HG03565 (cell line): ENCODE measurements around the gene GSN.

Experiments used
- ATAC-seq: cut with Tn5 transposase; IDR thresholded peaks from one replicate; pipeline ENCODE4 v1.9.1; 2021; ENCODE audit warnings: mild to moderate bottlenecking, moderate library complexity; ENCODE audit not compliant: unreplicated experiment

The GSN gene

DNA sequence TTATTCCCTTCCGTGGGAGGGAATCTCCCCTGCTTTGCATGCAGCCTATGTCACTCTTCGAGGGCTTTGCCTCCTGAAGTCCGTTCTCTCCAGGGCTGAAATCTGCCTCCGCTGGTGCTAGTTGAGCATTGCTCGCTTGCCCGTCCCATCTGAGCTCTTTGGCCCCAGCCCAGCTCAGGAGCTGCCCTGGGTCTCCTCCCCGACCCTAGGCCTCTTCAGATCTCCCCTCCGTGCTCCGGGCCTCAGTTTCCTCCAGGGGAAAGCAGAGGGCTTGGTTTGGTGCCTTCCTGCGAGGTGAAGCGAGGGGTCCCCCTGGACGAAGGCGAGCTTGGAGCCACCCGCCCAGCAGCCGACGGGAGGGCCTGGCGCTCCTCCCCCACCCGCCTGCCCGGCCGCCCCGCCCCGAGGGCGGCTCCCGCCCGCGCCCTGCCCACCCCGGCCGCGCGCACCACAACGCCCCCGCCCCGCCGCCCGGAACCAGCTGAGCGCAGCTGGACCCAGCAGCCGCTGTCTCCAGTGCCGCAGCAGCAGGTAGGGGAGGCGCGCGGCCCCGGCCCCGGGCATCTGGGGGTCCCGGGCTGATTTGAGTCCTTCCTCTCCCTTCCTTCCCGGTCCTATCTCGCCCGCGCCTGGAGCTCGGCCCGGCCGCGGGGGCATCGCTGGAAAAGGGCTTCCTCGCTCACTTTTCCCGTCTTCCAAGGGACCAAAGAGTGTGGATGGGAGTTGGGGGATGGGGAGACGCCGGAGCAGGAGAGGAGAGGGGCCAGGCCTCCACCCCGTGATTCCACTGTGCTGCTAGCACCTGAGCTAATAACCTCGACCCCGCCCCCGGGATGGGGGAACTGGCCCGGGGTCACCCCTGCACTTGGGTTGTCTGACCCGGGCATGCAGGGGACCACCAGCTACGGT is at the start of gene GSN:
TSS of gene GSN (plus strand) at position 474 of the 909 bp plus-strand sequence. CDS start 33,810 bp downstream, outside the sequence.
- no peak for ATAC-seq

DNA sequence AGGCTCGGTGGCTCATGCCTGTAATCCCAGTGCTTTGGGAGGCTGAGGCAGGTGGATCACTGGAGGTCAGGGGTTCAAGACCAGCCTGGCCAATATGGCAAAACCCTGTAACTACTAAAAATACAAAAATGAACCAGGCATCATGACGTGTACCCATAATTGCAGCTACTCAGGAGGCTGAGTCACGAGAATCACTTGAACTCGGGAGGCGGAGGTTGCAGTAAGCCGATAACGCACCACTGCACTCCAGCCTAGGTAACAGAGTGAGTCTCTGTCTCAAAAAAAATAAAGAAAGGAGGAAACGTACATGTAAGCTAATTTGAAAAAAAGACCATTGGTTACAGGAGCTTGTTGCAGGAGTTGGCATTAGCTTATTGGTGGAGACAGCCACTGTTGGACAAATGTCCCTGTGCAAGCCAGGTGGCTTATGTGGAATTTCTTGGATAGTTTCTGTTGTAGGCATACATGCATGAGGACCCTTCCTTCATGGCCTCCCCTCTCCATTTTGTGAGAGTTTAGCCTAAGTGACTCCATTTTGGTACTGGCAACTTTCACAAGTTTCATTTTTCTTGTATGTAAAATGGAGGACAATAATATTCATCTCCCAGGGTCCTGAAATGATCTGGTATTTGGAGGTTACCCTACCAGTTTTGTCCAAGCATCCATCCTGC is 49.5 kb upstream of the GSN start:
- no peak for ATAC-seq

DNA sequence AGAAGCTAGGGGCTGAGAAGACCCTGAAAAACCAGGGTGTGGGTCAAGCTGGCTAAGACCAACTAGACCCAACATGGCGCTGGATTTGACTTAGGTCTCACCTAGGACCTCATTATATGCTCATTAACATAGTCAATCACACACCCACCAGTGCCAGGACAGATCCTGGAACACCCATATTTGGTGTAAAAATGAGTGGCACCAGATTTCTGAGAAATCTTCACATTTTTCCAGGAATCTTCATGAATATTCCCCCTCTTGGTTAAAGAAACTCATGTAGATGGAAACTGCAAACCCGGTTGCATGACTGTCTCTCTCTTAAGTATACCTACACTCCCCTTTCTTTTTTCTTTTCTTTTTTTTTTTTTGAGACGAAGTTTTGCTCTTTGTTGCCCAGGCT is 48.4 kb upstream of the GSN start:
- no peak for ATAC-seq

DNA sequence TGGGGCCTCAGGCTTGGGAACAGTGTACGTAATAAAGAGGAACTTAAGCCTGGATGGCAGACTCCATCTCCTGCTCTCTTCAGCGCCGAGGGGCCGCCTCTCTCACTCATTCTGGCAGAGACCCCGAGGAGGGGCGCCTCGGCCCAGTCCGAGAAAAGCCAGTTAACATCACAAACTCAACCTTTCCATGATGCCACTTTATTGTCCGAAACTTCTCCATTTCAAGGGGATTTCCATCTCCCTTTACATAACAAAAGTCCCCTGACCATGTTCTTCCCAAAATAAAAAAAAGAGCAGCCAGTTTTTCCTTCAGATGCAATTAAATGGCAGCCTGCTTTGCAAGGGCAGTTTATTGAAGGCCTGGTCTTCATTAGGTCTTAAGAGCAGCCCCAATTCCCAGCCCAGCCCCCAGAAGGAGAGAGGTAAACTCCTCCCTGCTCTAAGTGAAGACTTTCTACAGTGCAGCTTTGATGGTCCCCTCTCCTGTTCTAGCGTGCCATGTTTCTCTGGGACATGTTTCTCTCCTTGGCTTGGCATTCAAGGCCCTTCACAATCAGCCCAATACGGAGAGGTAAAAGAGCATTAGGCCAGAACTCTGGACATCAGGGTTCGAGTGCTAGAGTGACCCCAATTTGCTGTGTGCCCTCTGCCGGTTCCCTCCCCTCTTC is 46.8 kb upstream of the GSN start:
- ATAC-seq, result no peak

DNA sequence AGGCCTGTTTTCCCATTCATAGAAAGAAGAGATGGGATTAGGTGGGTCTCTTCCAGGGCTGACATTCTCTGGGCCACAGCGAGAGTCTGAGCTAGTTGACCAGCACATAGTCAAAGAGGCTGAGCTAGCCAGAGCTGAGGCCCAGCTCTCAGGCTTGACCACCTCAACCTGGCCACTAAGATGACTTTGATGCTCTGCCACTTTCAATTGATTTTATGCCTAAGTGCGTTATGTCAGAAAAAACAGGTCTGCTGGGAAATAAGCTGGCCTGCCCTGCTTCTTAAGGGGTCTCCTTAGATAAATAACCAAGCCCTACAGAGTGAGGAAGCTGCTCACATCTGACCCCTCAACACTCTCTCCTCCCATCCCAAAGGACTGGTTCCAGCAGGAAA is 46.3 kb upstream of the GSN start:
- ATAC-seq, result no peak

DNA sequence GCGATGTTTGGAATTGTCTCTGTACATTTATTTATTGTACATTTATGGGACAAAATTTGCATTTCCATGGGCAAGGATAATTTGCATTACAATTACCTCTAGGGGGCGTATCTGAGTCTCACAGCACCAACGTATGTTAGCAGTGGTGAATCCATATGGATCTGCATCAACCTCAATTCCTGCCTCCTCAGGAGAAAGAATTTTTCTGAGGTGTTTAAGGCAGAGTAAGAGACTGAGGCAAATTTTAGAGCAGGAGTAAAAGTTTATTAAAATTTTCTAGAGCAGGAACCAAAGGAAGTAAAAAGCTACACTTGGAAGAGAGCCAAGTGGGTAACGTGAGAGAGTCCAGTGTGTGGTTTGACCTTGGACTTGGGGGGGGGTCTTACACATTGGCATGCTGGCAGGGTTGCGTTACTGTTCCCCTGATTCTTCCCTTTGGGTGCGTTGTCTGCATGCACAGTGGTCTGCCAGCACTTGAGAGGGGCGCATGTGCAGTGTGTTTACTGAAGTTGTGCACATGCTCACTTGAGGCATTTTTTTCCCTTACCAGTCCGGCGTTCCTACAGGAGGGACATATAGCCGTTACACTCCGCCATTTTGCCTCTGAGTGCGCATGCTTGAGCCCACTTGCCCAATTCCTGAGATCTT is 45.3 kb upstream of the GSN start:
- ATAC-seq, result no peak

DNA sequence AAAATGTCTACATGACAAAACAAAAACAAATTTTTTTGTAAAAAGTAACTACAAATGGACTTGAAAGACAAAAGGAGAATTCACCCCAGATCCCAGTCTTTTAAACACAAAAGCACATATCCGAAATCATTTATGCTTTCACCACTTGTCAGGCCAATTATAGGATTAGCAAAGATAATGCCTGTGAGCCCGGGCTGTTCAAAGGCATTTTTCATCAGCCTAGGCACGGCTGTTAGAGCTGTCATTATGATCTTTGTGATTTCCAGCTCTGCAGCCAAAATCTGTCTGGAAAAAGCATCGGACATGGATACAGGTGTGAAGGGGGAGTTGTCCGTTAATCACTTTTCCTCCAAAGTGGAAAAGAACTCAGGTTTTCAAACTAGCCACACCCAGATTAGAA is 42.7 kb upstream of the GSN start:
- ATAC-seq, result no peak

DNA sequence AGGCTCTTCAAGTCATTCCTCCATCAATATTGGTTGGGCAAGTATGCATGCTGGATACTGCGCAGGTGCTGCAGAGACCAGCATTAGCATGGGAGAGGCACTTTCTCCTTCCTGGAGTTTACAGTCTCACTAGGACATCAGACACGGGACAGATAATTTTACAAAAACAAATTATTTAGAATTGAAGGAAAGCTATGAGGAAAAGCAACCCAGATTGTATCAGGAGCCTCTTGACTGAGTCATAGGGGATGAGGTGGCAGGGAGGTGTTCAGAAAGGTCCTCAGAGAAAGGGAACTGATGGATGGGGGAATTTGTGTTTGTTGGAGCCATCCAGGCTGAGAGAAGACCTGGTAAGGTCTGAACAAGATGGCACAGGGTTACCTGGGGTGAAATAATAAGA is 41.8 kb upstream of the GSN start:
- no peak for ATAC-seq

DNA sequence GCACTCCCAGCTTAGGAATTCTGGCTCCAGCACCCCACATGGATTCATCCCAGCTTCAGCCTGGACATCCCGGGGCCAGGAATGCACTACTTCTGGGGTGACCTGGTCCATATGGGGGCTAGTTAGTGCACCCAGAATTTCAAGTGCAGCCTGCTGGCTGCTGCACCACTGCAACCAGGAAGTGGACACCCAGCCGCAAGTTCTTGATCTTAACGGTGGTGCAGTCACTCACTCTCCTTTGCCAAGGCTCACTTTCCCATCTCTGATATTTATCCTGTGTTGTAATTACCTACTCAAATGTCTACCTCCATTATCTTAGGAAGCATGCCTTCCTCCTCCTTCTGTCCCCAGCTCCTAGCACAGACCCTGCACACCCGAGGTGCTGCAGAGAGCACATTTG is 40.1 kb upstream of the GSN start:
- ATAC-seq, result no peak

DNA sequence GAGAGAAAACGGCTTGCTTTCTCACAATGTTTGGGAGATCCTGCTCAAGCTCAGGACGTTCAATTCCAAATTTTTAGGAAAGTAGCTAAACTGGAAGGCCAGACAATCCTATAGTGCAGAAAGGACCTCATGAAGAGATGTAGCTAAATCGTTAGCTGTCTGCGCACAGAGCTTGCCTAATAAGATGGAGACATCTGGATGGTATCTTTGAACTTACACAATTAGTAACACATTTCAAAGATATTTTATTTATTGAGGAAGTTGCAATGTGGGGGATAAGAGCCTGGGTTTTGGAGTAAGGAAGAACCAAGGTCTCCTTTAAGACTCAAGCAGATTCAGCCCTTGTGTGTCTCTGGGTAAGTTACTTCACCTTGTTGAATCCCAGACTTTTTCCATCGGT is 37.7 kb upstream of the GSN start:
- ATAC-seq, result no peak

DNA sequence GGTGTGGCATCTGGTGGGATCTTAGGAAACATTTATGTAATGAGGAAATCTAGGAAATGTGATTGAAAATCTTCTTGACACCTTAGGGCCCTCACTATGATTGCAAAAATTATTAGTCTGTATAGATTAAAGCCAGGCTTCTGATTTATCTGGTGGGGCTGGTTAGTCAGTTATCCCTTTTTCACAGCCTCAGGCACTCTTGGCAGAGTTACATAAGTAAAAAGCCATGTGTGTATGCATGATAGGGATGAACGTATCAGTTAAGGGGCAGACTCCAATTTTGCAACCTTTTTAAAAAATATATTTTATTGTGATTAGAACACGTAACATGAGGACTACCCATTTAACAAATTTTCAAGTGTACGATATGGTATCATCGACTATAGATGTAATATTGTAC is 35.7 kb upstream of the GSN start:
- no peak for ATAC-seq

DNA sequence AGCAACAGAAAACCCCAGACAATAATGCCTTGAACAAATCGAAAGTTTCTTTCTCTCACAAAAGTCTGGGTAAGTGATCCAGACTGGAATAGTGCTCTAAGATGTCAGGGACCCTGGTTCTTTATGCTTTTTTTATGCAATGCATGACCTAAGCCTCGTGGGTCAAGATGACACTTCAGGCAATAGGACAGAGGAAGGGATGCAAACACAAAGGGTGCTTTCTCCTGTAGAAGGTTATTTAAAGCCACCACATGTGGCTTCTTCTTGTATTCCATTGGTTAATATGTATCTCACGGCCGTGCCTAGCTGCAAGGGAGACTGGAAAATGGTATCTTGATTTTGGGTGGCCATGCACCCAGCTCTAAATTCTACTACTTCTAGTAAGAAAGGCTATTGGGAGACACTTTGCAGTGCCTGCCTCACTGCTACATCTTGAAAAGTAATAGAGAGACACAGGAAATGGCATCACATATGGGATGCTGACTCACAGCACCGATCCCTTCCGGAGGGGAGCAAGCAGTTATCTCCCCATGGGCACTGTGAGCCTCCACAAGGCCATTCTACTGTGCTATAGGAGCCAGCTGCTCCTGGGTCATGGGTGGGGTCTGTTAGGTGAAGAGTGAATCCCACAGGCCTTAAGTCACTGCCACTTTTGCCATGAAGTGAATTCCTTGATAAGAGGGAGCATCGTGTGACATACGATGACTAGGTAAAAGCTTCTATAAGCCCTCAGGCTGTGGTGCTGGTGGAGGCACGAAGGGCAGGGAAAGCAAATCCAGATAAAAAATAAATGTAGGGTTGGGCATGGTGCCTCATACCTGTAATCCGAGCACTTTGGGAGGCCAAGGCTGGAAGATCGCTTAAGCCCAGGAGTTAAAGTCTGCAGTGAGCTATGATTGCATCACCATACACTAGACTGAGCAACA is 33.8 kb upstream of the GSN start:
- no peak for ATAC-seq

DNA sequence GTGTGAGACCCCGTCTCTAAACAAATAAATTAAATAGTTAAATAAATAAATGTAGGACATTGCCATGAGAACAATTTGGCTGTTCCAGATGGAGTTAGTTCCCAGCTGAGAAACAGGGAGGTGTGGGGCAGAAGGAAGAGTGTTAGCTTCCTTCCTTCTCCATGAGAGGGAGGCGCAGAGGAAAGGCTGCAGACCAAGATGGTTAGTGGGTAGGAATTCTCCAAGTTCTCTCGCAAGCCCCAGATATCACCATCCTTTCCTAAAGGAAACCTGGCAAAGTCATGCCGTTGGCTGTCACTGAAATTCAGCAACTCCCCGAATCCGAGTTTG is 33.2 kb upstream of the GSN start:
- ATAC-seq, result no peak

DNA sequence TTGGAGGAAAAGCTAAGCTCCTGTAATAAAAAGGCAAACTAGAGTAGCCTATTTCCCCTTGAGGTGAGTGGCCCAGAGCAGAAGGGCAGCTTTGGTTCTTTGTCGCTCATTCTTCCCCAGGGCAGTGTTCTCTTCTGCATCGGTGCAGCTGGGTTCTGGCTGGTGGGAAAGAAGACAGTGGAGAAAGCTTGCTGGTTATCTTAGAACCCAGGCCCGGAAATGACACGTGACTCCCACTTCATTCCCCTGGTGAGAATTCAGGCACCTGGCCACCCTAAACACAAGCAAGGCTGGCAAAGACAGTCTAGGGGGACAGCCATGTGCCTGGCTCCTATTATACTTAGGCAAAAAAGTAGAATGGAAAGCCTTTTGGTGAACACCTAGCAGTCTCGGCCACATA is 32.5 kb upstream of the GSN start:
- ATAC-seq, result no peak

DNA sequence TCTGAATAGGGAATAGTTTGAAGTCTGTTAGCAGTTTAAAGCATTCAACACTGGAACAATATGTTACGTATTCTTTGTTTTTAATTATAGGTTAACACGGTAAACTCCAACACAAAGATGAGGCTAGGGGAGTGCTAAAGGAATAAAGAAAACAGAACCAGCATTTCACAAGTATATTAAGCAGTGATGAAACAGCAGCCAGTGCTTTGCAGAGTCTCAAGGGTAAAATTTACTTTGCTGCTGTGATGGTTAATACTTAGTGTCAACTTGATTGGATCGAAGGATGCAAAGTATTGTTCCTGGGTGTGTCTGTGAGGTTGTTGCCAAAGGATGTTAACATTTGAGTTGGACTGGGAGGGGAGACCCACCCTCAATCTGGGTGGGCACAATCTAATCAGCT is 30.0 kb upstream of the GSN start:
- ATAC-seq, result no peak

DNA sequence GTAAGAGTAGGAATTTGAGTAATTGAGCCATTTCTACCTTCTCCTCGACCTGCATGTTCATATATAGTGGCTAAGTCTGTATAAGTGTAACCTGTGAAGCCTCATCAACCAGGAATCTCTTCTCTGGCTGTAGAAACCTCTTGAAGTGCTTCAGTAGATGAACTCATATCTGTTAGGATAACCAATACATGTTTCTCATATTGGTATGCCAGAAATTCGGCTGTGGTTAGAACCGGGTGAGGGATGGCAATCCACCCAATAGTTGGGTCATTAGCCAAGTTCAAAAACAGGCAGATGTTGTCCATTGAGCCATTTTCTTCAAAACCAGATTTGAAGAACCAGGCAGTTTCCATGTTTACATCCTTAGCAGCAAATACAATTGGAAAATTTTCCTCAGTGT is 28.9 kb upstream of the GSN start:
- no peak for ATAC-seq

DNA sequence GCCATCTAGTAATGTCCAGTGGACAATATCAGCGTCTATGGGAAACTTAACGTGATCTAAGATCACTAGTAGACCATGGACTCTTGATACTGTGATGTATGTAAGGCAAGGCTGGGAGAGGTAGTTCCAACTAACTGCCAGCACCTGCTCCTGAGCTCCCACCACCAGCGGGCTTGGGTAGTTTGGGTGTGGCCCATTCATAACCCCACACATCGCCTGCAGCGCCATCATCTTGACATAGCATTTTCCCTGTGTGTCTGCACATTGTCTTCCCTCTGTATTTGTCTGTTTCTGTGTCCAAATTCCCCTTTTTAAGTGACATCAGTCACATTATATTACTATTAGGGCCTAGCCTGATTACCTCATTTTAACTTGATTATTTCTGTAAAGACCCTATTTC is 28.1 kb upstream of the GSN start:
- ATAC-seq, result no peak

DNA sequence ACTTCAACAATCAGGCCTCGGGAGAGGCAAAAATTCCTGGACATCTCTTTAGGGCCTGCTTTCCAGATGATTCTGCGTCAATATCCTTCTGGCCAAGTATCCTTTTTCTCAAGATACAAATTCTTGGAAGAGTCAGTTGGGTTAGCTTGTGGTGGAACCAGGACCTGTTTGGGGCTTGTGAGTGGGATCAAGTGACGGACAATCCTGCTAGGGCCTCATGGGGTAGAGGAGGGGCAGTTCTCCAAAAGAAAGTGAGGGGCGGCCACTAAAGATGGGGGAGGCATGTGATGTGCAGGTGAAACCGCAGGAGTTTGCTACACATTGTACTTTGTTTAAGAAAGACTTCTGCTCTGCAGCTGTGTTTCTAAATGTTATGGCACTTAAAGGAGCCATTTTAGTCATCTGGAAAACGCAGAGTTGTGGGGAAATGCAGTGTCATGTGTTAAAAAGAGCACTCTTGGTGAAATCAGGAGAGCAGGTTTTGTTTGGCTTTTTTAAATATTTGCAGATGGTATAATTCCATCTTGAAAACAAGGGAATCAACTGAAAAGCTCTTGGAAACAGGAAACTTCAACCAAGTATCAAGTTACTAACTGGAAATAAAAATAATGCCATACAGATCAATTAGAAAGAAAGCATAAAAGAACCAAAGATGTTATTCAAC is 27.4 kb upstream of the GSN start:
- ATAC-seq, result no peak

DNA sequence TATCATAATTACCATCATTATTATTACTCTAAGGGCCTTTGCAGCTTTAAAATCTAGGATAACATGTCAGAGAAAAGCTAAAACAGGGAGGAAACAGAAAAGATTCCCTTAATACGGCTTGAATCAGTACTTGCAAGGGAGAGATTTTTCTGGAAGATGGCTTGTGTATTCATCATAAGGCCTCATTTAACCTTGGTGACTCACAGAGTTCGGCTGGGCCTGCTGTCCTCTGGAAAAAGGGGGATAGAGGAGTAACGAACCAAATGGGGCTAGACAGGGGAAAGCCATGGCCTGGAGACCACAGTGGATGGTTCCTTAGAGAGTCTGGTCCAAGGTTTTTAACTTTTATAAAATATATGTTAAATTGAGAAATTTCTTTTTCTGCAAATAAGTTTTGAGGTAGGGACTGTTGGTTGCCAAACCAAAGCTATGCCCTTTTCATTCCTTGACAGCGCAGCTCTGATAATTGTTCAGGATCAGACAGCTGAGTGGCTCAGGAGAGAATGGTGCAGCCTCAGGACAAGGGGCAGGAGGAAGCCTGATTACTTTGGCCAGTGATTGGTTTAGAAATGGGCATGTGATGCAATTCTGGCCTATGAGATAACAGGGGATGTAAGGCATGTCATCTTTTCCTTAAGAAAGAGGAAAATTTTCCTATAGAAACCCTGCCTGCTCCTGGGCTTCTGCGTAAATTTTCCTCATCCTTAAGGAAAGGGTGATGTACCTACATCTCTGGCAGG is 25.6 kb upstream of the GSN start:
- ATAC-seq, result no peak
